ENCODE data around the gene MARS1.
A peak's percentile ranks its signal among the peaks of the same experiment; 100 is the strongest.

MARS1 gene

GRCh38 chr12:57518920-57519795 lies 31.3 kb downstream of the MARS1 start:
- no peak for DNase-seq

DNA sequence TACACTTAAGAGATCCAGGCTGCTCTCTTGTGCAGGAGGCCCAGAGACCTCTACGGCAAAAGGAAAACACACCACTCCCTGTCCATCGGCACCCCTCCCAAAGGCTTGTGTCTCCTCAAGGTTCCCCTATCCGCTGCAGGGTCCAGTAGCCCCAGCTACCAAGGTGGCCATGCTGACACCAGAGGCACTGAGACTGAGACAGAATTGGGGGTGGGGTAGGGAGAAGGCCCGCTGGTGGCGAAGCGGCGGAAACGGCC lies 31.9 kb downstream of the MARS1 start:
- peak; percentile 13 for DNase-seq

GRCh38 chr12:57520053-57520818 lies 32.4 kb downstream of the MARS1 start, which contains the start of gene DDIT3:
DDIT3 (minus strand) TSS chr12:57520514; CDS start chr12:57517406, 3,108 bp downstream.
- DNase-seq, result peak; percentile 94

DNA sequence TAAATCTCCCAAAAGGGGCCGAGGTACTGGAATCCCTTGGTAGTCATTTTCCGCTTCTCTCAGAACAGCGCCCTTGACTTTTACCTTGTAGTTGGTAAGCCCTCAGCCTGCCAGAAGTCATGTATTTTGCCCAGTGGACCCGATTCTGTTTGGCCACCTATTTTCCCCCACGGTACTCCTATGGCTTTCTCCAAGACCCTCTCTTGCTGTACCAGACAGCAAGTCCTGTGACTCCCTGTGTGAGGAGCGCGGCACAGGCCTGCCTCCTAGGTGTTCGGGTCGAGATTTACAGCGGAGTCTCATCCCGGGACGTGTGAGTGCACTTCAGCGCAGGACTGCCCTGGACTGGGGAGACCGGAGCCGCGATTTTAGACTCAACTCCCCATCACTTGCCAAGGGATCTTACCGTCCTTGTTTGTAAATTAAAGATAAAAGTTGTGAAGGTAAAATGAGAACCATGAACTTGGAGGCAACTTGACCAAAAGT lies 33.7 kb downstream of the MARS1 start:
- no peak for DNase-seq

DNA sequence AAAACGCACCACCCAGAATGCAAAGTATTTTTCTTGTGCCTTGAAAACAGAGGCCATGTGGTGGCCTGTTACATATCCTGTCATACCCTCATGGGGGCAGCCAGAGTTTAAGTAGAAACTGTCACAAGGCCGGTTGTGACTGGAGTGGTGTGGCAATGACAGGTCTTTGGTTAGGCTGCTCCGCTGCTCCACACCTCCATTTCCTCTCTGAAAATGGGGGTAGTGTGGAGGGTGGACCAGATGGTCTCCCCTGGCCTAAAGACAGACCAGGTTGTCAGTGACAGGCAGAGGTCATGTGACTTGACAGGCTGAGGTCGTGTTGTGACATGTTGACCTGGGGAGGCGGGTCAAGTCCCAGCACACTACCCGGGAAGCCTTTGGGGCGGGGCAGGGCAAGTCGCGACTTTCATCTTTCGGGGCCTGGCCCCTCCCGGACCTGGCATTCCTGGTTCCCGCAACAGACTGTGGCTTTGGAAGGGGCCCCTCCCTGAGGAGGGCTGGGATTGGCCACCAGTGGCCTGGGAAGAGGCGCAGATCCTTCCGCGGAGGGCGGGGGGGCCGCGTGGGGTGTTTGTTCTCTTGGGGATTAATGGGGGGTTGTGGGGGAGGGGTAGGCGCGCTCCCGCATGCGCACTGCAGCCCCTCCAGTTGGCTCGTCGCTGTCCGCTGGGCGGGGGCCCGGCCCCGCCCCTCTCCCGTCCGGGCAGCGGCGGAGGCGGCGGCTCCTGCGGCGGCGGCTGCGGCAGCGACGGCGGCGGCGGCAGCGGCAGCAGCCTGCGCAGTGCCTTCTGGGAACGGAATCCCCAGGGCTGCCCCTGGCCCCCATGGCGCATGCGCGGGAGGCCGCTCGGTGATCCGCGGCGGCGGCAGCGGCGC lies 34.4 kb downstream of the MARS1 start, which contains the start of gene MBD6:
Gene MBD6 (plus strand): TSS at position 814 of the 876 bp plus-strand sequence. CDS start 1,480 bp downstream, outside the sequence.
- peak; percentile 72 for DNase-seq

DNA sequence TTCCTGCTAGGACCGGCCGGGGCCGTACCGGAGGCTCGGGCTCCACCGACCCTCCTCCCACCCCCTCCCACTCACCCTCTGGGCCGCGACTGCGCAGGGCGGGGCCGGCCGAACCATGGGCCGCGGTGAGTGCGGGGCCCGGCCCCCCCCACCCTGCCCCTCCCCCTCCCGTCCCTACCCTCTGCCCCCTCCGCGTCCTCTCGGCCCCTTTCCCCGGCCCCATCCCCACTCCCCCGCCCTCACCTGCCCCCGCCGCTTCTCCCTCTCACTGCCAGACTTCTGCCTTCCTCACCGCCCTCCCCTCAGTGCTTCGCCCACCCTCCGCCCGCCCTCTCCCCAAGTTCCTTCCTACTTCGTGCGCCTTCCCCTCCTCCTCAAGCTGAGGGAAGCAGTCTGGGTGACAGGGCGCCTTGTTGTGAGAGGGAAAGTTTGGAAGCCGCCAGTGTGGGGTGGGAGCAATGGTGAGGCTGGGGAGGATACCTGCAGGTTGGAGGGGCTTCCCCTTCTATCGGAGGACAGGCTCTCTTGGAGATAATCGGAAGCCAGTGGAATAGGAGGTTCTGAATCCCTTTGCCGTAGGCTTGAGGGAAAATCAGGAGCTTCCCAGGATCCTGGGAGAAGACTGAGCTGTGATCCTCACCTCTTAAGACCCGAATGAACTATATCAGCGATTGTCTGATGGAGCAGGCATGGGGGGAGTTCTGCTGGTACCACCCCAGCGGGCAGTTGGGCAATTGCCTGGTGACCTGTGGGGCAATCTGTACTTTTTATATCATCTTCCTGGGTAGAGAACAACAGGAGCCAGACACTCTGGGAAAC lies 35.2 kb downstream of the MARS1 start:
- peak; percentile 25 for DNase-seq

DNA sequence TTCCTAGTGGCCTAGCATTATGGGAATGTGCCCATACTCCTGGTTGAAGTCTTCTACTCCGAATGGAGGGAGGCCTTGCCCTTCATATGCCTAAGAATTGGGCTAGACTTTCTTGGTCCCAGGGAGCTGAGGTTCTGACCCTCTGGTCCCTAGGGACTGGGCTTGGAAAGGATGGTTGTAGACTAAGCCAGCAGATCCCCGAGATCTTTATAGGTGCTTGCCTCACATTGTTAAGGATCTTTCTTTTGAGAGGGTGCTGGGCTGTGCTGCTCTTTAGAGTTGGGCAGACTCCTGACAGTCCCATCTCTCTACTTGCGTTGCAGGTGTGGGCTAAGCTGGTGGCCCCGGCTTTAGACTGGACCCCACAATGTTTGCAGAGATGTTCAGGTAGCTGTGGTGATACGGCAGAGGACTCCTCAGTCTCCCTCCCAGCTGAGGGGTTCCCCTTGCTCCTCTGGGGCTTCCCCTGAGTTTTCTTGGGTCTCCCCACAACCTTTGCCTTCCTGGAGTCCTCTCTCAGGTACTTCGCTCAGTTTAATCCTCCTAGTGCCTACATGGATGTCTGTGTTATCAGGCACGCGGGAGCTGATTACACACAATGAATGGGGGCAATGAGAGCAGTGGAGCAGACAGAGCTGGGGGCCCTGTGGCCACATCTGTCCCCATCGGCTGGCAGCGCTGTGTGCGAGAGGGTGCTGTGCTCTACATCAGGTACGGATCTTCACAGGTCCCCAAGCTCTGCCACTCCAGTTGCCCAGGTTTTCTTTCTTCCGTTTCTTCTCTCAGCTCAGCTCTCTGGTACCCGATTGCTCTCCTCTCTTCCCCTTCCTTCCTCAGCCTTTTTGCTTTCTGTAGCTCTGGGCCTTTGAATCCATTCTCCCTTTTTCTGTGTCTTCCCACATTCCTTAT lies 36.1 kb downstream of the MARS1 start:
- no peak for DNase-seq

- no peak for DNase-seq
These were observed 37.1 kb downstream of the MARS1 start for GRCh38 chr12:57524814-57525614.

GRCh38 chr12:57525615-57526383 lies 37.9 kb downstream of the MARS1 start:
- DNase-seq, result no peak

GRCh38 chr12:57526477-57527126 lies 38.7 kb downstream of the MARS1 start:
- DNase-seq, result no peak

GRCh38 chr12:57527184-57527583 lies 39.3 kb downstream of the MARS1 start:
- no peak for DNase-seq

GRCh38 chr12:57528176-57528575 lies 40.3 kb downstream of the MARS1 start:
- DNase-seq, result no peak

- DNase-seq, result no peak
These were observed 41.1 kb downstream of the MARS1 start for GRCh38 chr12:57528831-57529555.

- no peak for DNase-seq
These were observed 42.0 kb downstream of the MARS1 start for GRCh38 chr12:57529831-57530230.

DNA sequence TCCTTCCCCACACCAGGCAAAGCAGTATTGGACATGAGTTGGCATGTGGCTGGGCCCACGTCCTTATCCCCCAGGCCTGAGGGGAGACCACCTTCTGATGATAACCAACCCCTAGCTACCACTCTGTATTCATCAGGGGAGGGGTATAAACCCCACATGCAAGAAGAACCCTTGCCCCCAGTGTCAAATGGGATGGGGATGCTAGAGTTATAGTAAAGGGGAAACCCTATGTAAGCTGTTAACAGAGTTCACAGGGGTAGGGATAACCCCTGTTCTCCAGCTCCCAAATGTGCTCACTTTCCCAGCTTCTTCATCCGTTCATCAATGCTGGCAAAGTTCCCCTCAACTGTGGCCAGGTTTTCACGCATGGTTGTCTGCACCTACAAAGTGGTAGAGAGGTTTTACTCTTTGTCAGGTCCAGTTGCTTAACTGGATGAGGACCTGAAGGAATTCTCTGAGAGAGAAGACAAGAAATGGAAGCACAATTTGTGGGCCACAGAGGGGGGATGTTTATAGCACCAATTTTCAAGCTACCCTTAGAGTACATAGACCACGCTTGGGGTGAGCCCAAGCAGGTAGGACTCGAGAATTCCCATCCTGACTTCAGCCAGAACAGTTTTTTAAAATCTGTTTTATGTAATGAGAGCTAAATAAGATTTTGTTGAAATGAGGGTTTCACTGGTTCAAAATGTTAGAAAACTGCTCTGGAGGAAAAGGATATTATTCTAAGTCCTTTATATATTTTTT lies 42.7 kb downstream of the MARS1 start:
- DNase-seq, result no peak

DNA sequence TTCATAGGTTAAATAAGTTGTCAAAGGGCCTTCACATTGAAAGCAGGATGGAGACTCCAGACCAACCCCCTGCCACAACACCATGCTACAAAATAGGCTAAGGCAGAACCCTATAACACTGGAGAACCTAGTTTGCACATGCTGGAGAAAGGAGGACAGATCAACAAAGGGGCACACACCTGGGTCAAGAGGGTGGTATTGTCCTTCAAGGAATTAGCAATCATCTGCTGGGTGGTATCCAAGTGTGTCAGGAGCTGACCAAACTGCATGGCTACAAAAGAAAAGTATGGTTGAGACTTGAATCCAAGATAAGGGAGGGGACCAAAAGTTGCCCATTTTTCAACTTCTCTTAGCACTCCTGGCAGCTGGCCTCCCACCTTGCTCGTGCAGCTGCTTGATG lies 44.0 kb downstream of the MARS1 start:
- DNase-seq, result no peak

DNA sequence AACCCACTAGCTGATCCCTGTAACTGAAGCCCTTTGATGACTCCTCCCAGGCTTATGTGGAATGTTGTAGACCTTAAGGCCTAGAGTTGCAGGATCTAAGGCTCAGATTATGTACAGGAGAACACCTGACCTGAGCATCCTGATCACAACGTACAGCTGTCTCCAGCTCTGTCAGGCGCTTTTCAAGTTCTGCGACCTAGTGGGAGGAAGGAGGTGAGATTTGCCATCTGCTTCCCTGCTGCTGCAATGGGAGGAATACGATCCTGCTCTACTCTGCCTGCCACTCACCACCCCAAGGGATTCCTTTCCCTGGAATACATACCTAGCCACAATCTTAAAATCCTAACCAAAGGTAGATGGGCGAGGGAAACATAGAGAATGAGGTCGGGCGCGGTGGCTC lies 45.2 kb downstream of the MARS1 start:
- no peak for DNase-seq
